HPDE6-E6E7 (cell line): ENCODE results near the gene CLSTN2.

ENCODE experiments used
- DNase-seq: peaks from one replicate; pipeline ENCODE4 v3.0.0; 2011; ENCODE audit warnings: missing footprints; ENCODE audit errors: extremely low spot score

The CLSTN2 gene

DNA sequence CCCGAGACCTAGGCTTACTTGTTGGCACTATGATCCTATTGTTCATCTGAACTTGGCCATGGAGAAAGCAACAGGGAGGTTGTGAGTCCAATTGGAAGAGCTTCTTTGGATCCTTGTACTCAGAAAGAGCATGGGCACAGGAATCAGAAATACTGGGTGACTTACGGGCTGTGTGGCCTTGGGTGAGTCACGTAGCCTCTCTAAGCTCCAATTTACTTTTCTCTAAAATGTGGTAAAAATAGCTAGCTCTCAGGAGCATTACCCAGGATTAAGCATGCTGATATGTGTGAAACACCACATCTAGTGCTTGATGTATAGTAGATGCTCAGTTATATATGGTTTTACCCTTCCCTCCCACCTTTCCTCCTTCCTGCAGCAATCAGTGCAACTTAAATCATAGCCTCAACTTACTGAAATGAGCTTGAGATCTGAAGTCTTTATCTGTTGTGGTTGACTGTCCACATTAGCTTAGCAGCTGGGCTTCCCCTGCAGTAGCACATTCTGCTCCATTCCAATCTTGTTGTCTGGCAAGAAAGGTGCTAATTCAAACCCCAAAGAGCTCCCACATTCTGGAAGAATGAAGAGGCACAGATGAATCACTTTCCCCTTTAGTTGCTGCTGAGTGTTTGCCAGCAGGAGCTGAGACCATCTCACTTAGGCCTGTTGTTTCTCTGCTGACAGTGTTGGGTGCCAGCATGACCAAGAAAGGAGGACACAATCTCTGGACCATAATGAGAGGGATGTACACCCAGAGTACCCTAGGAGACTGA lies 443.8 kb downstream of the CLSTN2 start:
- no peak for DNase-seq

- no peak for DNase-seq
Measured at GRCh38 chr3:140384028-140384771, 449.2 kb downstream of the CLSTN2 start.

GRCh38 chr3:140384876-140385275 lies 449.9 kb downstream of the CLSTN2 start:
- no peak for DNase-seq

- no peak for DNase-seq
Measured at GRCh38 chr3:140386357-140387100, 451.5 kb downstream of the CLSTN2 start.

DNA sequence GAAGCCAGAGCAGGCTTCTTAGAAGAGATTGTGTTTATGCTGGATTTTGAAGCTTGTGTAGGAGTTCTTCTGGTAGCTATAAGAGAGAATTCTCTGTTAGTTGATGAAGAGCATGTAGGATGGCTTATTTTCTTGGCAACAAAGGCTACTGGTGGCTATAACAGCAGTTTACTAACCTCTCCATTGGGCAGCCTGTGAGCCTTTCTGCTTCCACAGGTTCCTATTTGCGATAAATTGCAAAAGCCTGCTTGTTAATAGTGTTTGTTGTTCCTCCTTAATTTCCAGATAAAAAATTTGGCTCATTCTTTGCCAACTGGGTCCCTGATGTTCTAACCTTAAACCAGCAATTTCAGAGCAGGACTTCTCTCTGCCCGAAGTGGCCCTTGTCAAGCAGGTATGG lies 452.3 kb downstream of the CLSTN2 start:
- DNase-seq, result no peak

DNA sequence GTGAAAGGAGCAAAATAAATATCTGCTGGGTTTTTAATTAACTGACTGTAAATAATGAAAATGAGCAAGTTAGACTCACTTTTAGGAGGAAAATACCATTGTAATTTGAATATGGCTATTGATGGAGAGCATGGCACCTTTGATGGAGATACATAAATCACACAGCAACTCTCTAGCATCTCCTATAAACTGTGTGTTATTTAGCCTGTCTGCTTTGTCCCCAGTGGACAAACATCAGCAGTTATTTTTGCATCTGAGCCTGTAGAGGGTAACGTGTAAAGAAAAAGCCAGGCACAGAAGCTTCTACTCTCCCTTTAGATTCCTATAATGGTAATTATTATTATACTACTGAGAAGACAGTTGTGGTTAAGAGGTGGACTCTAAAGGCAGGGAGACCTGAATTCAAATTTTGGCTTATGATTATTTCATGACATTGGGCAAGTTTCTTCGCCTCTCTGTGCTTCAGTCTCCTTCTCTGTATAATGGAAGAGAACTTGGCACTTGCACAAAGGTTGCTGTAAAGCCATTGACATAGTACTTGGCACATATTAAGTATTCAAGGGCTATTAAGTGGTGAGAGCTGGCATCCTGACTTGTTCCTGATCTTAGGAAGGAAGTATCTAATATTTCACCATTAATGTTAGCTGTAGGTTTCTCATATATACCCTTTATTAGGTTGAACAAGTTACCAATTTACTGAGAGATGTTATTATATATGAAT lies 453.4 kb downstream of the CLSTN2 start:
- DNase-seq, result no peak

DNA sequence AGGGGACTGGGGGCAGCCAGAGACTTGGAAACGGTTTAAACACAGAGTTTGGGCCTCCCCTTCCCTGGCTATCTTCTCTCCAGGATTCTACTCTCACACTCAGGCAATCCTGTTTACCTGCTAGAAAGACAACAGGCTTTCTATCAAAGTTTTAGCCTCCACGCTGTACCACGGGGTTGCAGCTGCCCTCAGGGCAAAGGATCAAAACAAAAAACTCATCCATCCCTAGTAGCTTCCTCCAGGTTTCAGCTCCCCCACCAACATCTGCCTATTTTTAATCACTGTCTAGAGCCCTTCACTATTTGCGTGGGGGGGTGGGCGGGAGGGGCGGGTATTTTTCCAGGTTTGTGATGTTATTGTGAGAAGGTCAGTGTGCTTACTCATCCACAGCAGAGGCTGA lies 456.1 kb downstream of the CLSTN2 start:
- DNase-seq, result no peak

DNA sequence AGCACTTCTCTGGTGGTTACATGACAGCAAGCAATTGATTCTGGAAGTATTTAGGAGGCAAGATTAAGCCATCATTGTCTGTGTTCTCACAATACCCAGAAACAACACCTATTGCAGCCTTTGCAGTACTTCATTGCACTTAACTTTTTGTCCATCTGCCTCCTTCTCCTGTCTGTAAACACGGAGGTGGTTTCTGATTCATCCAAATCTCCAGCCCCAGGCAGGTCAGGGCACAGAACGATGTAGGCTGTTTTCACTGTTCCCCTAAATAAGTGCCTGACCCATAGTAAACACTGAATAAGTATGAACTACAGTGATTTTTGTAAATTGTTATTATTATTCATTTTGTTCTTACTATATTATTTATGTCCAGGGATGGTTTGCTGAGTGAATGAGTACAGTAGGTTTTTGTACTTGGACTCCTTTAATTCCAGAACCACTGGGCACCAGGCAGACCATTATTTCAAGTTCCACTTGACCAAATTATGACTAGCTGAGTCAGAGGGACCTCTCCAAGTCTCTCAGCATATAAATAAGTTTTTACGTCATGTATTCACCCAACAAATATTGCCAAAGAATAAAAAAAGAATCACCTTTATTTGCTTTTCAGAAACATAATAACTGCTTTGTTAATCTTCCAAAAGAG lies 459.6 kb downstream of the CLSTN2 start:
- no peak for DNase-seq

DNA sequence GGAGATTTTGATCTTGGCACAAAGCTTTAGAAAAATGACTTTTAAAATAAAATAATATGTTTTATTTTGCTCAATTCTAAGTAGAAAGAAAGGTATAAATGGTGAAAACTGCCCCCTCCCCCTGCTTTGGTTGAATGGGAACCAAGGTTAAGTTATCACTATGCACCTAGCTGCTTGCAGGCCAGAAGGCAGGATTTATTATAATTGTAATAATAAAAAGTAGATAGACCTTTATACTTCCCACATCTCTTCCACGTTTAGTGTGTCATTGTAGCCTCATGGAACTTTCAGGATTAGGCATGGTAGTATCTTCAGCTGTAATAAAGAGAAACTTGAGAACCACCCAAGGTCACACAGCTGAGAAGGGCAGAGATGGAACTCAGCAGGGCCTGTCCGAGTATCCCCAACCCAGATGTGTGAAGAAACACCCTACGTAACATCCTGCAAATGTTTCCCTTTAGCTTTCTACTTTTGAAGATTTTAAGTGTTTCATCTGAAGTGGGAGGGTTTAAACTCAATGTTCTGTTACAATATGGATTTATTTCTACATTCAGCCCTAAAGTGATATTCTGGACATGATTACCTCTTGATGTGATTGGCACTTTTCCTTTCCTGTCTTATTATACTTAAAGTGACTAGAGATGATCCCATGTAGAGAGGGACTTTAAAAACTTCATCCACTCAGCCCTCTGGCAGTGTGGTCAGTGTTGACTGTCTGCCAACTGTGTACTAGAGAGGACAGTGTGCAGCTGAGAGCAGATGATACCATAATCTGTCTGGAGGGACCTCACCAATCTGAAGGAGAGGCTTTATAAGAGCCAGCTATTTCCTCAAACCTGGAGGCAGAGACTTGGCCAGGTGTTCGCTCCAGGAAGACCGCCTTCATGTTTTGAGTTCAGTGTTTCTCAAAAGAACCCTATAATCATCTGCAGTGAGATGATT lies 460.4 kb downstream of the CLSTN2 start:
- DNase-seq, result no peak

DNA sequence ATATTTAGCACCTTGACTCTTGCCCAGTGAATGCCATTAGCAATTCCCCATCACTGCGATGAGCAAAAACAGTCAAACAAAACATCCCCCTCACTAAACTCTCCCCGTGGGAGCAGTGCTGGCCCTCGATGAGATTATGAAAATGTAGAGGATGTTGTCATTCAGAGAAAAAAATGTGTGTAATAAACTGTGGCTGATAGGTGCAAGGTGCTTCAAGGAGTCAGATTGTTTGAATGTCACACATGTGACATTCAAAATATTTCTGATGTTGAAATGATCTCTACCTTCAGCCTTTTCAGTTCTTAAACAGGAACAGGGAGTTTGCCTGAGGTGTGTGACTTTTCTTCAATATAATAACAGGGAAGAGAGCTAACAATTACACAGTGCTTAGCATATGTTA lies 461.1 kb downstream of the CLSTN2 start:
- DNase-seq, result no peak

- no peak for DNase-seq
Measured at GRCh38 chr3:140397847-140398246, 462.9 kb downstream of the CLSTN2 start.

DNA sequence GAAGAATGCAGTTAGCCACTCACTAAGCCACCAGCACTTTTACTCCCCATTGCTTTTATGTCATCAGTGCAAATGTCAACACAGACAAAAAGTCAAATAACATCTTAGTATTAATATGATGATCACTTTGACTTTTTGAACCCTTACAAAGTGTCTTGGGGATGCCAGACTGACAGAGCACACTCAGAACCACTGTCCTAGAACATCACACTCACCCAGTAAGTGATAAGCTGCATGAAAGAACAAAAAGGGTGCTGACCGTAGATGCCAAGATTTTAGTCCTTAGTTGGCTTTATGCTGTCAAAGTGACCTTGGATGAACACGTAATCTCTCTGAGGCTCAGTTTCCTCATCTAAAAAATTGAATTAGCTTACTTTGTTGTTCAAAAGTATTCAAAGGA lies 463.4 kb downstream of the CLSTN2 start:
- no peak for DNase-seq

- DNase-seq, result no peak
Measured at GRCh38 chr3:140399871-140400270, 464.9 kb downstream of the CLSTN2 start.

- no peak for DNase-seq
Measured at GRCh38 chr3:140403079-140403478, 468.1 kb downstream of the CLSTN2 start.

- DNase-seq, result no peak
Measured at GRCh38 chr3:140403608-140404007, 468.6 kb downstream of the CLSTN2 start.

DNA sequence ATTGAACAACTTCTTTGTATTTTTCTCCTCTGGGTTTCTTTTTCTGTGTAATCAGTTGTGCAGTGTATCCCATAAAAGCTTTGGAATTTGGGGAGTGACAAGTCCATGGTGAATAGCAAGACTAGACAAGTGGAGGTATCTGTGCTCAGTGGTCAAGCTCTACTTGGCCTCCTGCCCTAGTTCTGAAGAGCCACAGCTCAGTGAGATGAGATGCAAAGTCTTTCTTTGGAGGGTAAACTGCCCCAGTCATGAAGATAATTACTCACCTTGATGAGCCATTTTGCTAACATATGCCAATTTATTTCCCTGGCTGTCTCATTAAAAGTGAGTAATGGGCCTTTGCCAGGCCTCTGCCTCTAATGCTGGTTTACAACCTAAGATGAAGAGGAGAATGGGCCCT lies 471.7 kb downstream of the CLSTN2 start:
- DNase-seq, result no peak

DNA sequence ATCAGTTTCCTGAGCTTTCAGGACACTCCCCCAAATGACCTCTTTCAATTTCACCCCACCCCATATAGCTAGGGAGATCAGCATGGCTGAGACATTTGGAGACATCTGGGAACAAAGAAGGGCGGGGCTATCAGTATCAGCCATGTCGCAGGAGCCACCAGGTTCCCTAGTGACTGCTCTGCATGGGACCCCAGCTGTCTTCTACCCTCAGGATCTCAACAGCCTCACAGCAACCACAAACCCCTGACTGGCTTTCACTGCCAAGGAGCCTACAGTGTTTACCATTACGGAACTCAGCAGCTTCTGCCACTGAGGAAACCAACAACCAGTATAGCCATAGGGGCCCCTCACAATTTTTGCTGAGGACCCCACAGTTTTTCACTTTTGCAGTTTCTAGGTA lies 473.3 kb downstream of the CLSTN2 start:
- DNase-seq, result no peak

- no peak for DNase-seq
Measured at GRCh38 chr3:140416666-140417065, 481.7 kb downstream of the CLSTN2 start.

DNA sequence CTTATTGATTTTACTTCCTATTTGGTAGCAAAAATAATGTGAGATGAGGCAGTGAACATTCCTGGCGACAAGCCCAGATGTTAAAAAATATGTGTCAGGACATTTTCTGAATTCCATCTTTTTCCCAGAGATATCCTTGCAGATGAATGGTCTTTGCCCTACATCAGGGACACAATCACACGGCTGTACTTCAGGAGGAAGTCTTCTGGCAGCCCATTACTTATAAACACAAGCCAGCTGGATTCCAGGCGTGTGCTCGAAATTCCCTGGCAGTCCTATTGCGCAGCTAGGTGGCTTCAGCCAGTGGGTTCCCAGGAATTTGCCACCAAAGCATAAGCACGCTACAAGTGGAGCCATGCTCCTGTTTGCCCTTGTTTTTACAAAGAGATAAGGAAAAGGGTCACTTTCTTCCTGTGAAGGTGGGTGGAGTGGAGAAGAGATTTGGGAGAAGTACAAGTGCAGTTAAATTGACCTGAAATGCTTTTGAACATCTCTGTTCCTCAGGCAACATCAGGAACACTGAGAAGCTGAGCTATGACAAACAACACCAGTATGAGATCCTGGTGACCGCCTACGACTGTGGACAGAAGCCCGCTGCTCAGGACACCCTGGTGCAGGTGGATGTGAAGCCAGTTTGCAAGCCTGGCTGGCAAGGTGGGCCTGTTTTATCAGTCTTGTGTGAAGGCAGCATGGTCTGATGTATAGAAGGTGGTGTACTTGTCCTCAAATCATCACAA lies 485.8 kb downstream of the CLSTN2 start:
- DNase-seq, result no peak

DNA sequence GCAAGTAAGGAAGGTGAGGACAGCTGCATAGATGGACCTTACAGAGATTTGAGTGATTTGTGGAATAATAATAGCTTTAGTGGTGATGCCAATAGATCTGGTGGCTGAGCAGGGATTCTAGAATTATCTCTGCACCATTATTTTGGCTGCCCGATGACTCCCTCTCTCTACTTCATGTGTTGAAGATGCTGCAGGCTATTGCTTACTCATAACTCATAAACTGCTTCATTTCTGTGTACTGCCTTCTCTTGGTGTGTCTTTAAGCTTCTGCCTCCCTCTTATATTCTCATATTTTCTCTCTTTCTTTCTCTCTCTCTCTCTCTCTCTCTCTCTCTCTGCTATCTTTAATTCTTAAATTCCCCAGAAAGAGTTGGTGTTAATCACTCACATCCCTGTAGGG lies 486.9 kb downstream of the CLSTN2 start:
- no peak for DNase-seq
